WTC11 (cell line): ENCODE results near the gene SLC30A9. TPM values are rescaled to one million over a fixed set of nuclear protein-coding genes. Genes with fewer than 3 reads are reported as not detected.

Experiments
- ATAC-seq: fragments of 200-7000 bp; cut with Tn5 transposase; 2 replicates; pipeline ENCODE4 v1.10.0; 2021; ENCODE audit warnings: mild to moderate bottlenecking, moderate library complexity
- CTCF ChIA-PET: fragments of 300-600 bp; sonication (Branson Sonifier 250); formaldehyde crosslinking; loops from one replicate; lab custom pipeline; 2021; ENCODE audit warnings: antibody characterized with exemption; lab: Charles Lee
- POLR2A ChIA-PET: fragments of 350-600 bp; sonication (Branson Sonifier 250); formaldehyde crosslinking; loops from one replicate; lab custom pipeline; 2021; ENCODE audit warnings: antibody characterized with exemption; lab: Charles Lee
- DNase-seq: peaks from one replicate; pipeline ENCODE4 v3.0.0; 2021; ENCODE audit warnings: low spot score
- H3K27ac Mint-ChIP-seq: 2 replicates; pipeline ENCODE4 v1.8.0; 2021; ENCODE audit warnings: mixed read lengths
- H3K27me3 Mint-ChIP-seq: 2 replicates; pipeline ENCODE4 v1.8.0; 2021; ENCODE audit warnings: low read depth, mild to moderate bottlenecking, moderate library complexity, mixed read lengths
- H3K36me3 Mint-ChIP-seq: 2 replicates; pipeline ENCODE4 v1.8.0; 2021; ENCODE audit warnings: mixed read lengths
- H3K4me1 Mint-ChIP-seq: 2 replicates; pipeline ENCODE4 v1.8.0; 2022; ENCODE audit warnings: mixed read lengths
- H3K4me3 Mint-ChIP-seq: 2 replicates; pipeline ENCODE4 v1.8.0; 2021; ENCODE audit warnings: mild to moderate bottlenecking, moderate library complexity, mixed read lengths
- H3K9me3 Mint-ChIP-seq: 2 replicates; pipeline ENCODE4 v1.8.0; 2021; ENCODE audit warnings: mixed read lengths
- CBFB ChIP-seq: sonication (generic); formaldehyde crosslinking; IDR thresholded peaks from 2 replicates; pipeline ENCODE4 v1.8.1; 2022; ENCODE audit warnings: mild to moderate bottlenecking, low read depth, missing genetic modification reagents
- CREB1 ChIP-seq: sonication (generic); formaldehyde crosslinking; IDR thresholded peaks from 2 replicates; pipeline ENCODE4 v1.8.0; 2023; ENCODE audit warnings: mild to moderate bottlenecking, missing genetic modification reagents
- E2F4 ChIP-seq: sonication (generic); formaldehyde crosslinking; IDR thresholded peaks from 2 replicates; pipeline ENCODE4 v1.8.1; 2022; ENCODE audit warnings: low read depth, mild to moderate bottlenecking, moderate library complexity, missing genetic modification reagents, borderline replicate concordance
- E2F5 ChIP-seq: sonication (generic); formaldehyde crosslinking; IDR thresholded peaks from 2 replicates; pipeline ENCODE4 v1.8.1; 2022; ENCODE audit warnings: mild to moderate bottlenecking, moderate library complexity, missing genetic modification reagents
- FOXK1 ChIP-seq: sonication (generic); formaldehyde crosslinking; IDR thresholded peaks from 2 replicates; pipeline ENCODE4 v1.8.0; 2022; ENCODE audit warnings: mild to moderate bottlenecking, moderate library complexity, missing genetic modification reagents
- GRHL2 ChIP-seq: fragments of 250-450 bp; sonication (Bioruptor Pico); IDR thresholded peaks from 2 replicates; pipeline ENCODE4 v1.8.0; 2022; ENCODE audit warnings: mild to moderate bottlenecking, moderate library complexity; ENCODE audit not compliant: insufficient replicate concordance, severe bottlenecking
- MLX ChIP-seq: sonication (generic); formaldehyde crosslinking; IDR thresholded peaks from 2 replicates; pipeline ENCODE4 v1.8.1; 2023; ENCODE audit warnings: mild to moderate bottlenecking, missing genetic modification reagents, moderate library complexity
- NFATC4 ChIP-seq: fragments of 250-450 bp; sonication (Bioruptor Pico); IDR thresholded peaks from 2 replicates; pipeline ENCODE4 v1.9.0; 2021; ENCODE audit warnings: mild to moderate bottlenecking
- NR2C2 ChIP-seq: sonication (generic); formaldehyde crosslinking; IDR thresholded peaks from 2 replicates; pipeline ENCODE4 v1.8.0; 2022; ENCODE audit warnings: mild to moderate bottlenecking, missing genetic modification reagents
- OVOL2 ChIP-seq: fragments of 250-450 bp; sonication (Bioruptor Pico); IDR thresholded peaks from 2 replicates; pipeline ENCODE4 v1.9.0; 2021; ENCODE audit warnings: mild to moderate bottlenecking, borderline replicate concordance
- PRDM15 ChIP-seq: sonication (generic); formaldehyde crosslinking; IDR thresholded peaks from 2 replicates; pipeline ENCODE4 v1.8.0; 2022; ENCODE audit warnings: missing genetic modification reagents
- SMAD3 ChIP-seq: sonication (generic); formaldehyde crosslinking; IDR thresholded peaks from 2 replicates; pipeline ENCODE4 v1.8.0; 2022; ENCODE audit warnings: missing genetic modification reagents, mild to moderate bottlenecking, borderline replicate concordance
- SOX15 ChIP-seq: fragments of 250-450 bp; sonication (Bioruptor Pico); IDR thresholded peaks from 2 replicates; pipeline ENCODE4 v1.9.0; 2021; ENCODE audit warnings: mild to moderate bottlenecking
- ZBTB21 ChIP-seq: sonication (generic); formaldehyde crosslinking; IDR thresholded peaks from 2 replicates; pipeline ENCODE4 v1.8.1; 2023; ENCODE audit warnings: mild to moderate bottlenecking, missing genetic modification reagents, borderline replicate concordance
- ZBTB43 ChIP-seq: sonication (generic); formaldehyde crosslinking; IDR thresholded peaks from 2 replicates; pipeline ENCODE4 v1.8.1; 2023; ENCODE audit warnings: mild to moderate bottlenecking, missing genetic modification reagents
- ZMAT4 ChIP-seq: fragments of 250-450 bp; sonication (Bioruptor Pico); IDR thresholded peaks from 2 replicates; pipeline ENCODE4 v1.9.0; 2021; ENCODE audit warnings: mild to moderate bottlenecking
- ZNF138 ChIP-seq: sonication (generic); formaldehyde crosslinking; conservative IDR thresholded peaks from 2 replicates; pipeline ENCODE4 v1.8.1; 2022; ENCODE audit warnings: mild to moderate bottlenecking, moderate library complexity, missing genetic modification reagents
- ZNF232 ChIP-seq: sonication (generic); formaldehyde crosslinking; IDR thresholded peaks from 2 replicates; pipeline ENCODE4 v1.8.0; 2022; ENCODE audit warnings: mild to moderate bottlenecking, missing genetic modification reagents
- ZNF317 ChIP-seq: sonication (generic); formaldehyde crosslinking; IDR thresholded peaks from 2 replicates; pipeline ENCODE4 v1.8.1; 2023; ENCODE audit warnings: low read depth, mild to moderate bottlenecking, moderate library complexity, missing genetic modification reagents, borderline replicate concordance
- ZNF416 ChIP-seq: fragments of 250-450 bp; sonication (Bioruptor Pico); IDR thresholded peaks from 2 replicates; pipeline ENCODE4 v1.9.0; 2021; ENCODE audit warnings: mild to moderate bottlenecking, inconsistent platforms
- ZNF512 ChIP-seq: sonication (generic); formaldehyde crosslinking; IDR thresholded peaks from 2 replicates; pipeline ENCODE4 v1.8.1; 2022; ENCODE audit warnings: missing genetic modification reagents, borderline replicate concordance
- ZNF671 ChIP-seq: fragments of 250-450 bp; sonication (Bioruptor Pico); IDR thresholded peaks from 2 replicates; pipeline ENCODE4 v1.8.0; 2021; ENCODE audit warnings: mild to moderate bottlenecking
- total RNA-seq: library from RNA; stranded (reverse); gene quantifications from 3 replicates; pipeline ENCODE4 v1.2.3, GENCODE V29; 2021

The SLC30A9 gene
- total RNA-seq, 1 experiment from 2014 or later = 70.1 TPM

GRCh38 chr4:42083816-42084215 lies 93.5 kb downstream of the SLC30A9 start:
- Mint-ChIP-seq H3K4me1 (no peaks in the 10 kb centered on the region), H3K27ac (no peak overlapping the region), H3K36me3 (peaks cover 2% of the 10 kb centered on the region), H3K4me3 (no peak overlapping the region), H3K27me3 (no peaks in the 10 kb centered on the region), H3K9me3 (no peaks in the 10 kb centered on the region)
- CTCF ChIA-PET = no interaction called here
- DNase-seq (no peak), ATAC-seq (no peak)
- TF ChIP-seq ZNF512 = no peak
- TF ChIP-seq E2F5 (CRISPR knock-in tag) = no peak
- TF ChIP-seq NFATC4 (CRISPR knock-in tag) = no peak
- no peak for TF ChIP-seq GRHL2 (CRISPR knock-in tag)
- no peak for TF ChIP-seq MLX
- no peak for TF ChIP-seq ZMAT4 (CRISPR knock-in tag)
- no peak for TF ChIP-seq FOXK1 (CRISPR knock-in tag)
- TF ChIP-seq ZBTB43 (CRISPR knock-in tag) = no peak
- TF ChIP-seq ZNF317 (CRISPR knock-in tag) = no peak
- TF ChIP-seq E2F4 = no peak
- TF ChIP-seq CBFB (CRISPR knock-in tag) = no peak
- POLR2A ChIA-PET = no interaction called here

GRCh38 chr4:42088386-42088785 lies 98.1 kb downstream of the SLC30A9 start:
- ATAC-seq = no peak
- Mint-ChIP-seq H3K27ac (no peak overlapping the region), H3K27me3 (no peaks in the 10 kb centered on the region), H3K4me3 (no peak overlapping the region), H3K9me3 (no peaks in the 10 kb centered on the region), H3K4me1 (no peaks in the 10 kb centered on the region), H3K36me3 (peaks cover 2% of the 10 kb centered on the region)
- DNase-seq = no peak
- ChIA-PET CTCF (no interaction called here), POLR2A (no interaction called here)
- no peak for TF ChIP-seq ZBTB43 (CRISPR knock-in tag)

GRCh38 chr4:42101446-42101975 lies 111.2 kb downstream of the SLC30A9 start:
- no peak for ATAC-seq
- DNase-seq = no peak
- H3K4me1 Mint-ChIP-seq = no peaks in the 10 kb centered on the region
- ChIA-PET POLR2A (no interaction called here), CTCF (no interaction called here)
- peaks cover 3% of the 10 kb centered on the region; the same call in 1 of the 2 replicates for H3K9me3 Mint-ChIP-seq
- no peaks in the 10 kb centered on the region for H3K27me3 Mint-ChIP-seq
- no peak overlapping the region for H3K27ac Mint-ChIP-seq
- no peak overlapping the region for H3K4me3 Mint-ChIP-seq
- peaks cover 7% of the 10 kb centered on the region for H3K36me3 Mint-ChIP-seq
- TF ChIP-seq ZNF138 (CRISPR knock-in tag) (no peak), PRDM15 (no peak), ZNF232 (no peak), ZNF416 (no peak), CREB1 (CRISPR knock-in tag) (no peak), ZBTB21 (no peak), SOX15 (CRISPR knock-in tag) (no peak), SMAD3 (CRISPR knock-in tag) (no peak), NR2C2 (CRISPR knock-in tag) (no peak), OVOL2 (CRISPR knock-in tag) (no peak), FOXK1 (CRISPR knock-in tag) (no peak), NFATC4 (CRISPR knock-in tag) (no peak), ZNF671 (CRISPR knock-in tag) (no peak)
